Urinary bladder (tissue), 4 donors: Measurements from ENCODE around the gene MEF2D. TPM values are rescaled to one million over a fixed set of nuclear protein-coding genes. Genes with fewer than 3 reads are reported as not detected.

ENCODE experiments used
- DNase-seq: peaks from one replicate; pipeline ENCODE4 v3.0.0-alpha.2; 2015; ENCODE audit errors: extremely low spot score
- H3K27ac ChIP-seq: one replicate; pipeline ENCODE4 v1.5.1; 2013; ENCODE audit warnings: low read depth, mild to moderate bottlenecking, moderate library complexity
- H3K36me3 ChIP-seq: one replicate; pipeline ENCODE4 v1.6.1; 2013; ENCODE audit warnings: mild to moderate bottlenecking, moderate library complexity; ENCODE audit not compliant: insufficient read depth
- H3K4me1 ChIP-seq: one replicate; pipeline ENCODE4 v1.6.1; 2013; ENCODE audit warnings: mild to moderate bottlenecking, moderate library complexity; ENCODE audit not compliant: insufficient read depth
- H3K4me3 ChIP-seq: one replicate; pipeline ENCODE4 v1.5.1; 2013; ENCODE audit warnings: low read depth, low read length
- WGBS: extraction: QIAGEN DNeasy Blood & Tissue Kit; methylation state at CpG from one replicate; pipeline ENCODE4 v1.1.7; 2013; 5-methylcytosine and 5-hydroxymethylcytosine counted together
- polyA plus RNA-seq: library from polyadenylated mRNA; stranded (reverse); fragments of 200-250 nt; gene quantifications from one replicate; pipeline ENCODE4 v1.2.3, GENCODE V29; 2013
- small RNA-seq: library from RNA; depleted of rRNA; stranded (forward); fragments of <200 nt; gene quantifications from one replicate; pipeline ENCODE3, GENCODE V24; 2014
- total RNA-seq: library from RNA; depleted of rRNA; stranded (reverse); fragments of >200 nt; gene quantifications from one replicate; pipeline ENCODE4 v1.2.3, GENCODE V29; 2014
- donor health status: healthy with polysubstance abuse.
- donor health status: healthy.

Gene MEF2D
- total and polyA plus RNA-seq, 2 donors = 10.0 to 55.5 TPM

GRCh38 chr1:156419854-156420204 lies 80.7 kb downstream of the MEF2D start:
- Histone ChIP-seq H3K4me3 (peak overlapping the region; percentile 20), H3K27ac (no peak overlapping the region), H3K4me1 (no peaks in the 10 kb centered on the region), H3K36me3 (no peaks in the 10 kb centered on the region)
- WGBS = 24% methylated on average over 5 of the region's 5 CpGs
- no peak for DNase-seq

- no peak overlapping the region for H3K4me3 ChIP-seq
- H3K27ac ChIP-seq = no peak overlapping the region
- H3K4me1 ChIP-seq = no peaks in the 10 kb centered on the region
- WGBS = 86% methylated on average over 12 of the region's 12 CpGs
- no peaks in the 10 kb centered on the region for H3K36me3 ChIP-seq
- no peak for DNase-seq
Observed at GRCh38 chr1:156418416-156419070, 82.0 kb downstream of the MEF2D start.

- WGBS = 78% methylated on average over 6 of the region's 6 CpGs
- Histone ChIP-seq H3K4me3 (no peak overlapping the region), H3K36me3 (no peaks in the 10 kb centered on the region), H3K27ac (no peak overlapping the region), H3K4me1 (no peaks in the 10 kb centered on the region)
- DNase-seq = no peak
Observed at GRCh38 chr1:156417401-156418020, 83.1 kb downstream of the MEF2D start.

GRCh38 chr1:156416993-156417392 lies 83.6 kb downstream of the MEF2D start:
- Histone ChIP-seq H3K36me3 (no peaks in the 10 kb centered on the region), H3K27ac (no peak overlapping the region), H3K4me1 (no peaks in the 10 kb centered on the region), H3K4me3 (no peak overlapping the region)
- no peak for DNase-seq
- 36% methylated on average over 1 of the region's 1 CpG for WGBS

GRCh38 chr1:156414461-156415064 lies 86.0 kb downstream of the MEF2D start:
- DNase-seq = no peak
- H3K4me1 ChIP-seq = no peaks in the 10 kb centered on the region
- 14% methylated on average over 8 of the region's 8 CpGs for WGBS
- no peak overlapping the region for H3K4me3 ChIP-seq
- no peak overlapping the region for H3K27ac ChIP-seq
- no peaks in the 10 kb centered on the region for H3K36me3 ChIP-seq

Small RNA genes within 50 kb of the gene (small RNA-seq; reads per million reads assigned to genes)
- gene MIR9-1 (not detected), gene RF00019 (not detected)

Other genes starting within 250 kb of the MEF2D start
- 33.3 TPM for gene SMG5, start 217.9 kb downstream of the MEF2D start, total RNA-seq
- 47.3 TPM for gene SMG5, start 217.9 kb downstream of the MEF2D start, polyA plus RNA-seq
- 3.2 TPM for gene TMEM79, start 216.4 kb downstream of the MEF2D start, total RNA-seq
- 6.3 TPM for gene TMEM79, start 216.4 kb downstream of the MEF2D start, polyA plus RNA-seq
- gene GLMP, start 205.1 kb downstream of the MEF2D start, total RNA-seq = 25.9 TPM
- 41.3 TPM for gene GLMP, start 205.1 kb downstream of the MEF2D start, polyA plus RNA-seq
- gene VHLL, start 201.5 kb downstream of the MEF2D start, total RNA-seq = not detected
- not detected for gene VHLL, start 201.5 kb downstream of the MEF2D start, polyA plus RNA-seq
- gene CCT3, start 162.5 kb downstream of the MEF2D start, total RNA-seq = 169 TPM
- gene CCT3, start 162.5 kb downstream of the MEF2D start, polyA plus RNA-seq = 178 TPM
- not detected for gene TSACC, start 162.2 kb downstream of the MEF2D start, total RNA-seq
- gene TSACC, start 162.2 kb downstream of the MEF2D start, polyA plus RNA-seq = 0.28 TPM
- not detected for gene RHBG, start 131.6 kb downstream of the MEF2D start, total RNA-seq
- gene RHBG, start 131.6 kb downstream of the MEF2D start, polyA plus RNA-seq = 0.86 TPM
- gene IQGAP3, start 71.8 kb upstream of the MEF2D start, total RNA-seq = 11.8 TPM
- 0.32 TPM for gene IQGAP3, start 71.8 kb upstream of the MEF2D start, polyA plus RNA-seq
- not detected for gene TTC24, start 78.9 kb upstream of the MEF2D start, total RNA-seq
- gene TTC24, start 78.9 kb upstream of the MEF2D start, polyA plus RNA-seq = 0.09 TPM
- 27.3 TPM for gene NAXE, start 91.0 kb upstream of the MEF2D start, total RNA-seq
- gene NAXE, start 91.0 kb upstream of the MEF2D start, polyA plus RNA-seq = 84.1 TPM
- gene GPATCH4, start 100.7 kb upstream of the MEF2D start, total RNA-seq = 6.1 TPM
- 24.5 TPM for gene GPATCH4, start 100.7 kb upstream of the MEF2D start, polyA plus RNA-seq
- gene HAPLN2, start 118.6 kb upstream of the MEF2D start, total RNA-seq = not detected
- gene HAPLN2, start 118.6 kb upstream of the MEF2D start, polyA plus RNA-seq = 4.0 TPM
- gene BCAN, start 141.3 kb upstream of the MEF2D start, total RNA-seq = 0.48 TPM
- gene BCAN, start 141.3 kb upstream of the MEF2D start, polyA plus RNA-seq = 0.19 TPM
- gene NES, start 176.6 kb upstream of the MEF2D start, total RNA-seq = 35.7 TPM
- gene NES, start 176.6 kb upstream of the MEF2D start, polyA plus RNA-seq = 38.2 TPM
- 37.9 TPM for gene CRABP2, start 204.8 kb upstream of the MEF2D start, total RNA-seq
- gene CRABP2, start 204.8 kb upstream of the MEF2D start, polyA plus RNA-seq = 25.3 TPM
- gene METTL25B, start 227.7 kb upstream of the MEF2D start, total RNA-seq = 11.4 TPM
- 32.6 TPM for gene METTL25B, start 227.7 kb upstream of the MEF2D start, polyA plus RNA-seq
- gene ISG20L2, start 228.0 kb upstream of the MEF2D start, total RNA-seq = 12.5 TPM
- 22.8 TPM for gene ISG20L2, start 228.0 kb upstream of the MEF2D start, polyA plus RNA-seq
- 25.8 TPM for gene MRPL24, start 240.3 kb upstream of the MEF2D start, total RNA-seq
- 115 TPM for gene MRPL24, start 240.3 kb upstream of the MEF2D start, polyA plus RNA-seq